ENCODE measurements around the gene ALDH2.
"Not testable (repeated sequence)": the region's sequence is repeated elsewhere in the genome, so short reads cannot be mapped to it uniquely, and the experiment has no call there.

Gene ALDH2

DNA sequence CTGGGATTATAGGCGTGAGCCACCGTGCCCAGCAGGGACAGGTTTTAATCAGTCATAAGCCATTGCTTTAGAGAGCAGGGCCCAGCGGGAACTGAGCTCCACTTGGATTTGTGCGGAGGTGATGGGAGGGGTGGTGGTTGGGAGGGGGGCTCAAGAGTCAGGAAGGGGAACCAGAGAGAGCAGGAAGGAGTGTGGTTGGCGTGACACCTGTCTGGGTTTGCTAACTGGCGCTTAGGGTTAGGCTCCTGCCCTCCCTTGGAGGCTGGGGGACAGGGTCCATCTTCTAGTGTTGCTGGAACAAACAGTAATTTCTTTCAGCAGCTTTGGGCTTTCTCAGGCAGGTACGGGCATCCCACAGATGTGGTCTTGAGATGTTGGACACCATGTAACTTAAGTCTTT, 7.5 kb upstream of the ALDH2 start:
- DNase-seq (ENCODE audit: low read depth, low spot score), result no peak

DNA sequence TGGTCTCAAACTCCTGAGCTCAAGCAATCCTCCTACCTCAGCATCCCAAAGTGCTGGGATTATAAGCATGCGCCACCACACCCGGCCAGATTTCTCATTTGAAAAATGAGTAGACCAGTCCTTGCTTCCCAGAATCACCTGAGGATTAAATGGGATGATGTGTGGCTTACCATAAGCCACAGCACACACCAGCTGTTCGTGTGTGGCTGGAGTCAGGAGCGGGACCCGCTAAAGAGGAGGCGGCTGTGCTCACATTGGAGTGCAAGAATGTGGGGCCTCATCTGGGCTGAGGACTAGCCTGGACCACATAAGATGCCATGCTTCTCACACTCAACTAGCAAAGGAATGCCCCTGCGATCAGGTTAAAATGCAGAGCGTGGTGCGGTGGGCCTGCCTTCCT, 6.7 kb upstream of the ALDH2 start:
- no peak for DNase-seq (ENCODE audit: low read depth, low spot score)

DNA sequence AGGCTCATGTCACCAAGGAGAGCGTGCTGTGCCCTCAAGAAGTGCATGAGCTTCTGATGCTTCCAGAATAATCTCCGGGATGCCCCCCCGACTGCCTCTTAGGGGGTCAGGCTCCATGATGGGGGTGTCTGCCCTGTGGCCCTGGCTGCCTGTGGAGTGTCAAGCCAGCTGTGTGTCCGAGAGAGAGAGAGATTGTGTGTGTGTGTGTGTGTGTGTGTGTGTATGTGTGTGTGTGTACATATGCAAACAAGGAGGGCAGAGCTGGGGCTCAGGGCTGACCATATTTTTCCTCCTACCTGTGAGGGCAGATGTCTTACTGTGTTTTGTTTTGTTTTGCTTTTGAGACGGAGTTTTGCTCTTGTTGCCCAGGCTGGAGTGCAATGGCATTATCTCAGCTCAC, 5.6 kb upstream of the ALDH2 start:
- DNase-seq (ENCODE audit: low read depth, low spot score), result no peak

DNA sequence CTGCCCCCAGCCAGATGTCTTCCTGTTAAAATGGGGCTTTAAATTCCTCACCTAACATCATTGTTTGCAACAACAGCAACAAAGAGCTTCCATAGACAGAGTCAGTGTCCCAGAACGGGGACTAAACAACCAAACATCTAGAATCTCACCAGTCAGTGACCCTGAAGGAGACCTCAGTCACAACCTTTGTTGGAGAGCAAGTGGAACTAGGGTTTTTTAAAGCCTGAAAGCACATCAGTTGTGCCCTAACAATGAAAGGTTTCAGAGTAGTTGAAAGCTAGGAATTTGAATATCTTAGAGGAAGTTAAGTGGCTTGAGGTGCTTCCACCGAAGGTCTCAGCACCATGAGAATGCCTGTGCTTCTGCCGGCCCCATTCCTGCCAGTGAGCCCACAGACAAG, 5.0 kb upstream of the ALDH2 start:
- no peak for DNase-seq (ENCODE audit: low read depth, low spot score)

DNA sequence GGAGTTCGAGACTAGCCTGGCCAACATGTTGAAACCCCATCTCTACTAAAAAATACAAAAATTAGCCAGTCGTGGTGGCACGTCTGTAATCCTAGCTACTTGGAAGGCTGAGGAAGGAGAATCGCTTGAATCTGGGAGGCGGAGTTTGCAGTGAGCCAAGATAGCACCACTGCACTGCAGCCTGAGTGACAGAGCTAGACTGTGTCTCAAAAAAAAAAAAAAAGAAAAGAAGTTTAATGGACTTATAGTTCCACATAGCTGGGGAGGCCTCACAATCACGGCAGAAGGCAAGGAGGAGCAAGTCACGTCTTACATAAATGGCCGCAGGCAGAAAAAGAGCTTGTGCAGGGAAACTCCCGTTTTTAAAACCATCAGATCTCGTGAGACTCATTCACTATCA, 3.2 kb upstream of the ALDH2 start:
- DNase-seq (ENCODE audit: low read depth, low spot score), result not testable (repeated sequence)

DNA sequence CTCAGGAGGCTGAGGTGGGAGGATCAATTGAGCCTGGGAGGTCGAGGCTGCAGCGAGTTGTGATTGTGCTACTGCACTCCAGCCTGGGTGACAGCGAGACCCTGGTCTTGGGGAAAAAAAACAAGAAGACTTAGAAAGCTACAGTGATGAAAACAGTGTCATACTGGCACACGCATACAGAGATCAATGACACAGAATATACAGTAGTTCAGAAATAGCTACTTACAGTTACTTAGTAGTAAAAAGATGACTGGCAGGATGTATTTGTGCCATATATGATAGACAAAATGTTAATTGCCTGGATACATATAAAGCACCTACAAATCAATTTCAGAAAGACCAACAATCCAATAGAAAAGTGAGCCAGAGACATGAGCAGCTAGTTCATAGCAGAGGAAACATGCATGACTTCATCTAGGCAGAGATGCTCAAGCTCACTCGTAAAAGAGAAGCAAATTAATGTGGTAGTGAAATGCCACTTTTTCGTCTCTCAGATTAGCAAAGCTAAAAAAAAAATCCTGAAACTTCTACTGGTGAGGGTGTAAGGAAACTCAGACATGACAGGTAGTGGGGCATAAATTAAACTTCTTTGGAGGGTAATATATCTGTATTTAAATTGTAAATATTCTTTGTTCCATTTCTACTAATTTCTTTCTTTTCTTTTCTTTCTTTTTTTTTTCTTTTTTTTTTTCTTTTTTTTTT, 2.5 kb upstream of the ALDH2 start:
- DNase-seq (ENCODE audit: low read depth, low spot score), result no peak

DNA sequence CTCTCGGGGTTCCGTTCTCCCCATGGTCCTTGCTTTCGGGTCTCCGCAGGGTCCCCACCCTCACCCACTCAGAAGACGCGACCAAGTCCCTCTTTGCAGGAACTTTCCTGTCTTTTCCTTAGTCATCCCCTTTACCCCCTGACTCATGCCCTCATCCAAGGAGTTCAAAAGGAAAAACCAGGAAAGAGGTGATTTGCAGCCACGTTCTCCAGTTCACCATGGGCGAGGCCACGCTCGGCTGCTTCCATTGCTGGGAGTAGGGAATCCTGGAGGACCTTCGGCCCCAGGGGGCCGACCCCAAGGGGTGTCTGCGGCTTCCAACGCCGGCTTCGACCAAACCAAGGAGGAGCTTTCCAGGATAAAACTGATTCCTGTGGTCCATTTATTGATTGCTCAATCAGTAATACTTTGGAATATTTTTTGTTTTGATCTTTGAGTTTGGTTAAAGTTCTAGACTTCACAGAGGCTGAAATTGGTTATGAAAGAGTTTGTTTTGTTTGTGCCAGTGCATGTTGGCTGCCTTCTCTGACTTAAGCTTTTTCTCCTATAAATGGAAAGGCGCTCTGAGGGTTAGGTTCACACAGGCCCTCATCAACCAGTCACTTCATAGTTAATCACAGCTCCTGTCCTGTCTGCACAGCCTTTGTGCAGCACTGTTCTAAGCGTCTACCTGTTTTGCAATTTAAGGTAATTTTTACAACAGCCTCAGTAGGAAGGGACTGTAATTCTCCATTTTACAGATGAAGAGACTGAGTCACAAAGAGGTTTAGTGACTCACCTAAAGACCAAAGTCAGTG, 827 bp downstream of the ALDH2 start:
- DNase-seq (ENCODE audit: low read depth, low spot score), result peak; percentile 52

DNA sequence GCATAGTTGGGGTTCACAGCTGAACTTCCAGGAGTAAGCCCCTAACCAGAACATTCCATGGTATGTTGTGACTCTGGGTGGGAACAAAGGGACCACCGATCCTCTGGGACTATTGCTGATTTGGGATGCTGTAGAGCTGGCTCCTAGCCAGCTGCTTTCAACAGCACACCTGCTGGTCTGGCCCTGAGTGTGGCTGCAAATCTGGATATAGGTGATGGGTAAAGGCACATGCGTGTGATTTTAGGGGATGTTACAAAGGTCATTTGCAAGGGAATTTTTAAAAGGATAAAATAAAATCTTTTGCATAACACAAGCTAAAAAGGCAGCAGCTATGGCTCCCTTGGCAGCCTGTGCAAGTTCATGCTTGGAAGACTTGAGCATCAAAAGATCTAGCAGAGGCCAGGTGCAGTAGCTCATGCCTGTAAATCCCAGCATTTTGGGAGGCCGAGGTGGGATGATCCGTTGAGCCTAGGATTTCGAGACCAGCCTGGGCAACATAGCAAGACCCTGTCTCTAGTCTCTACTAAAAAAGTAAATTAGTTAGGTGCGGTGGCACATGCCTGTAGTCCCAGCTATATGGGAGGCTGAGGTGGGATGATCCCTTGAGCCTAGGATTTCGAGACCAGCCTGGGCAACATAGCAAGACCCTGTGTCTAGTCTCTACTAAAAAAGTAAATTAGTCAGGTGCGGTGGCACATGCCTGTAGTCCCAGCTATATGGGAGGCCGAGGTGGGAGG, 1.6 kb downstream of the ALDH2 start:
- DNase-seq (ENCODE audit: low read depth, low spot score), result no peak

DNA sequence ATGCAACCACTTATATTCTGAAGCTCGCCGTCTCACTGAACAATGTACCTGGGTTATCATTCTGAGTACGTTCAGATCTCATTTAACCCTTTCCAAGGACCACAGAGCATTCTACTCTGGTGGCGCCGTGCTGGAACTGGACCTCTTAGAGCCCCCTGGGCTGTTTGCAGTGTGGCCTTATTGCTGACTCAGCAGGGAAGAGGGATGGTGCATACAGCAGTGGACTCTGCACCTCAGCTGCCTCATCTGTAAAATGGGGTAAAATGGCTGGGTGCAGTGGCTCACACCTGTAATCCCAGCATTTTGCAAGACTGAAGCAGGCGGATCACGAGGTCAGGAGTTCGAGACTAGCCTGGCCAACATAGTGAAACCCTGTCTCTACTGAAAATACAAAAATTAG, 2.9 kb downstream of the ALDH2 start:
- no peak for DNase-seq (ENCODE audit: low read depth, low spot score)

DNA sequence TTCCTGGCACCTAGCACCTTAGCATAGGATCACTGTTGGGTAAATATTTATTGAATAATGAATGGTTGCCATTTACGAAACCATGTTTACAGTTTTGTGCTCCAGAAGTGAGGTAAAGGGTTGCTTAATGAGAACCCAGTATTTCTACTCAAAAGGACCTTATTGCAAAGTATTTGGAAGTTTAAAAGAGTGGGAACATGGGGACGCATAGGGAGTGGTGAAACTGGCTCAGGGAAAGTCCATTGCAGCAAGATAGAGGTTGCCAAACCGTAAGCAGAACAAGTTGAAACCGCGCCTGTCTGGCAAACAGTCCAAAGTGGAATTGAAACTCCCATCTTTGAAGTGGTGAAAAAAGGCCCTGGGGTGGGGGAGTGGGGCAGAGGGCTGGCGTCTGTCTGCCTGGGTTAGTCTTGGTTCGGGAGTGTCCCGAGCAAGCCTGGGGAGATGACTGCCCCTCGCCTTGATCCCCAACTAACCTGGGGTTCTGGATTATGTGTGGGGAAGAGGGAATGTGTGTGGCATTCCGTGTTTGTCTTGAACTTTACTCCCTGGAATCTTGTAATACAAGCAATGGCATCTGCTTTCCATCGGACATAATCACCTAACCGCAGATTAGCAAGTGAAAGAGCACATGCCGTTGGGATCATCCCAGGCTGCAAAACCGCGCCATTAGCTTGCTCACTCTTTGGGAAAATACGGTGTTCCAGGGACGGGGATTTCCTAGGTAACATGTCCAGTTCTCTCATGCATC, 7.2 kb downstream of the ALDH2 start:
- peak; percentile 79 for DNase-seq (ENCODE audit: low read depth, low spot score)

DNA sequence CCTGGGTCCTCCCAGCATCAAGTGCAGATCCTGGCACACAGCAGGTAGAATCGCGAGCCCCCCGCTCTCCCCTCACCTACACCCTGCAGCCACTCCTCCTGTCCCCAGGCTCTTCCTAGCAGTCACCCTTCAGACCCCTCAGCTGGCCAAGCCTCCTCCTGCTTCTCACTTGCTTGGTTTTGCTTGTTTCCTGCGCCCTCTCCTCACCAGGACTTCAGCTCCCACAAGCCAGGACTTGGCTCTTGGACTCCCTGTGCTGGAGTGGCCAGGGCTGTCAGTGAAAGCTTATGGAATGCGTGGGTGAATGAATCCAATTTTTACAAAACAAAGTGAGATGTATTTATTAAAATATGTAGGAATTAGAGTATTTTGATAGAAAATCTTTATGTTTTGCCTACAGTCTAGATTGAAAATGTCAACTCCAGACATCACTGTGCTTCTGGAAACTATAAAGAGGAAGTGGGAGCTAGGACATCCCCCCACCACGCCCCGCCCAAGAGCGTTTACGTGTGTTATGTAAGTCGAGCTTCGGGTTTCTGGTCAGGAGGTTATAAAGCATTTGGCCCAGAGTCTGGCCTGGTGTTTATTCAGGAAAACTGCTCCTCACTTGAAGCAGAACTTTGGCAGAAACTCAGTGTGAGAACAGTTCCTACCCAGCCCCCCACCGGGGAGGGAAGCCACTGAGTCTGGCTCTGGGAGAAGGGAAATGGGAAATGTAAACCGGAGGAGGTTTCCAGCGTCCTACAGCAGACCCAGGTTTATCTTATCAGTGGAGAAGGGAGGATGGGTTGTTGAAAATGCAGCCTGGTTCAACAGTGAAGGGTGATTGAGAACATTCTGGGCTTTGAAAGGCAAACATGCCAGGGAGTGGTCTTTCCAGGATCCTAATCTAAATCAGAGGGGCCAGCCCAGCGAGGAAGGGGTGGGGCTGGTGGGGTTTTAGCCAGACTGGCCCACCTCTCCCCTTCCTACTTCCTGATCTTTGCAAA, 8.8 kb downstream of the ALDH2 start:
- peak; percentile 59 for DNase-seq (ENCODE audit: low read depth, low spot score)

DNA sequence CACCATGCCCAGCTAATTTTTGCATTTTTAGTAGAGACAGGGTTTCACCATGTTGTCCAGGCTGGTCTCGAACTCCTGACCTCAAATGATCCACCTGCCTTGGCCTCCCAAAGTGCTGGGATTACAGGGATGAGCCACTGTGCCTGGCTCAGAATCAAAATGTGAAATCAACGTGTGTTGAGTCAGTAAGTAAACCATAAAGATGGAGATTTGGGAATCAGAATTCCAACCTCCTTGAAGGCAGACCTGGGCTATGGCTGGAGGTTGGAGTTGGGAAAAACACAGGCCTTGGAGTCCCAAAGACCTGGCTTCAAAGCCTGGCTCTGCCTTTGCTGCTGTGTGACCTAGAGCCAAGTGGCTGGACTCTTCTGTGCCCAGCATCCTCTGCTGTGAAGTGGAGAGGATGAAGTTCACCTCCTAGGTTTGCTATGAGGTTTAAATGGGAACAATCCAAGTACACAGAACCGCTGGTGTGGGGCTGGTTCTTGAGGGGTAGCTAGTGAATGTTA, 10.2 kb downstream of the ALDH2 start:
- DNase-seq (ENCODE audit: low read depth, low spot score), result no peak

DNA sequence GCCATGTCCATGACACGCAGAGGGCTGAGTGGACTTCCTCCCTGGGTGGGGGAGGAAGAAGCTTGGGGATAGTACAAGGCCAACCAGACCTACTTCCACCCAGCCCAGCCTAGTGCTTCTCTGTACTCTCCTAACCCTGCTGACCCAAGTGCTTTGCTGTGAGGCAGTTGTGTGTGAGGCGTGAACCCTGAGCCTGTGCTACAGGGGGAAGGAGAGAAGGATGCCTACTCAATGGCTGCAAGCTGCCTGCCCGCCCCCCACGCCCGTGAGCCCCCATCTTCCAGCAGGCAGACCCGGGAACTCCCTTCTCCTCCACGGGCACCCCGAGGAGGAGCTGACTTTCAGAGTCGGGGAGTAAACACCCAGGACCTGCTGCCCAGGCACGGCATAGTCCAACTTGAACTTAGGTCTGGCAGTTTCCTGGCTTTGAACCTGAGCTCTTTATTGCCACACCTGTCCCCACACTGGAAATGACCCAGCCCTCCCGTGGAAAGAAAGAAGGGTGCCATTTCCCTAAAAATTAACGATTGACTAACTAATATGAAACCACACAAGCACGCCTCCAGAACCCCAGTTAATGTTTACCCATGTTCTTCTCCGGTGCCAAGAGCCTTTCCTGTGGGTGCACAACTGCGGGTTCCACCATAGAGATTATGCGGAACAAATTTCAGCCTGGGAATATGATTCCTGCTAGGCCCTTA, 10.8 kb downstream of the ALDH2 start:
- no peak for DNase-seq (ENCODE audit: low read depth, low spot score)

DNA sequence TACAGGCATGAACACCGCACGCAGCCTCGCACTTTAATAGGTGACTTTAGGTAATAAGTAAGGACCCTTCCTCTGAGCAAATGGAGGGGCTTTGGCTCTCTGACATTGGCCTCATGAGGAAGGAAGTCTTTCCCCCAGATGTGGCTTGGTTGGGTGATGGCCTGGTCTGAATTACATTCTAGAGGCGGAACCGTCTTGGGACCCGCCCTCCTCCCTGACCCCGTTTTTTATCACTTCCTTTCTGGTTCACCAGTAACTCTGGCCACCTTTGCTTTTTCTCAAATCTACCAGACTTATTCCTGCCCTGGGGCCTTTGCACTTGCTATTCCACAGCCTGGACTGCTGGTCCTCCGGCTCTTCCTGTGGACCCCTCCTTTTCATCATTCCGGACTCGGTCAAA, 13.4 kb downstream of the ALDH2 start:
- no peak for DNase-seq (ENCODE audit: low read depth, low spot score)

DNA sequence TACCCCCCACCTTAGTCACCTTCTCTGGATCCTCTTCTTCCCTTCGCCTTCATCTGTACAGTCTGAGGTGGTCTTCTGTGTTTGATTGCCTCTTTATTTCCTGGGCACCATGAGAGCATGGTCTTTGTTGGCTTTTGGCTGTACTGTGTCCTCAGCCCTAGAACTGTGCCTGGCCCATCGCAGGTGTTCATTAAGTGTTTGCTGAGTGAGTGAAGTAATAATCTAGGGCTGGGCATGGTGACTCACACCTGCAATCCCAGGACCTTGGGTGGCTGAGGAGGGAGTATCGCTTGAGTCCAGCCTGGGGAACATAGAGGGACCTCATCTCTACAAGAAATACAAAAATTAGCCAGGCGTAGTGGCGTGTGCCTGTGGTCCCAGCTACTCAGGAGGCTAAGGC, 13.9 kb downstream of the ALDH2 start:
- DNase-seq (ENCODE audit: low read depth, low spot score), result no peak

DNA sequence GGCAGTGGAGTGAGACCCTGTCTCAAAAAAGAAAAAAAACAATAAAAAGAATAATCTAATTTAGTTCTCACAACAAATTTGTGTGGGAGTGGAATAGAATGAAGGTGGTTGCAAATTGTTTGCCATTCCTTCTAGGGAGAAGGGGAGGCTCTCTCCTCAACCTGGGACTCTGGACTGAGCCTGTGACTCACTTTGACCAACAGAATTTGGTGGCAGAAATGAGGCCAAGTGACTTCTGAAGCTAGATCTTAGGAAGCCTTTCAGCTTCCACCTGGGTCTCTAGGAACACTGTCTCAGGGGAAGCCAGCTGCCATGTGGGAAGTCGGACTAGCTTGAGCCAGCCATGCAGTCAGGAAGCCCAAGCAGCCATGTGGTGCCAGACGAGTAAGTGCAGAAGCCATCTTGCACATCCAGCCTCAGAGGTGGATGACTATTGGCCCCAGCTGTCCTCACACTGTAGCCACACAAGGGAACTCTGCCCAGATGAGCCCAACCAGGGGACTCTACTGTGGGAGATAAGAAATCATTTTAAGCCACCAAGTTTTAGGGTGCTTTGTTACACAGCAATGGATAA, 14.4 kb downstream of the ALDH2 start:
- DNase-seq (ENCODE audit: low read depth, low spot score), result no peak

DNA sequence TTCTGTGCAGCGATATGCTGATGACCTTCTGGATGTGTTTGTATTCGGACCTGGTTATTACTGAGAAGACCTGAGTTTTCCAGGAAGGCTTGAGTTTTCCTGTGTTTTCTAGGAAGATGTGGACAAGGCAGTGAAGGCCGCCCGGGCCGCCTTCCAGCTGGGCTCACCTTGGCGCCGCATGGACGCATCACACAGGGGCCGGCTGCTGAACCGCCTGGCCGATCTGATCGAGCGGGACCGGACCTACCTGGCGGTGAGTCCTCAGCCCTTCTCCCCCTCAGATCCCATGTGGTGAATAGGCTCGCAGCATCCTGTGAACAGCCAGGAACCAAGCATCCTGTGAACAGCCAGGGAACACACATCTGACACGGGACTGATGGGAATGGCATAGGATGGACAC, 16.3 kb downstream of the ALDH2 start:
- no peak for DNase-seq (ENCODE audit: low read depth, low spot score)

DNA sequence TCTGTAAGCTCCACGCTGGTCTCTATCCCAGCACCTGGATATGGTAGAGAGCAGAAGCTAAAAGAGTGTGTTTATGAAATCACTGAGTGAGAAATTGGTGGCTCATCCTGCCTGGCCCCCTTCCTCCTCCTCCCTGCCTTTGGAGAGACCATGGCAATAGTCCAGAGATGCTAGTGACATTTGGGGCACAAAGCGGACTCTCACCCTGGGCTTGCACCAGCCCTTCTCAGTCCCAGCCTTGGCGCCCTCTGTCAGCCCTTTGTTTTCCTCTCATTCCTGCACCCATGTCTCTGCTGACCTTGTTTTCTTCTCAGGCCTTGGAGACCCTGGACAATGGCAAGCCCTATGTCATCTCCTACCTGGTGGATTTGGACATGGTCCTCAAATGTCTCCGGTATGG, 18.2 kb downstream of the ALDH2 start:
- DNase-seq (ENCODE audit: low read depth, low spot score), result no peak

DNA sequence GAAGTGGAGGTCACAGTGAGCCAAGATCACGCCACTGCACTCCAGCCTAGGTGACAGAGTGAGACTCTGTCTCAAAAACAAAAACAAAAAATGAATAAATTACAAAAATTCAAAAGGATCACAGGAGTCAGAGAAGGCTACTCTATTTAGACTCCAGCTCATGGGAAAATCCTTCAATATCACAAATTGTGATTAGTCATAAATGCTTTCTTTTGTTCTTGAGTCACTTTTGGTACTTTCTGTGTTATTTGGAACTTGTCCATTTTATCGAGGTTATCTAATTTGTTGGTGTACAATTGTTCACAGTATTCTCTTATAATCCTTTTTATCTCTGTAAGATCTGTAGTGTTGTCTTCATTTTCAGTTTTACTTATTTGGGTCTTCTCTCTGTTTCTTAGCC, 18.9 kb downstream of the ALDH2 start:
- peak; percentile 16 for DNase-seq (ENCODE audit: low read depth, low spot score)
